Mucosa of descending colon (tissue), 3 donors: Measurements from ENCODE around the gene NRG2. TPM values are rescaled to one million over a fixed set of nuclear protein-coding genes. Genes with fewer than 3 reads are reported as not detected.

Experiments used
- ATAC-seq: fragments of 200-7000 bp; cut with Tn5 transposase; one replicate; pipeline ENCODE4 v1.9.1; 2020; ENCODE audit warnings: mild to moderate bottlenecking, moderate library complexity
- DNase-seq, 3 donors: peaks; one replicate each; pipeline ENCODE4 v3.0.0-alpha.2; 2020
- H3K36me3 ChIP-seq: fragments of 200-600 bp; one replicate; pipeline ENCODE4 v1.8.0; 2021; ENCODE audit warnings: low read depth, mild to moderate bottlenecking
- H3K4me1 ChIP-seq: fragments of 200-600 bp; one replicate; pipeline ENCODE4 v1.8.0; 2021; ENCODE audit warnings: low read depth, mild to moderate bottlenecking
- H3K4me3 ChIP-seq: fragments of 200-600 bp; one replicate; pipeline ENCODE4 v1.8.0; 2021; ENCODE audit warnings: mild to moderate bottlenecking
- H3K9me3 ChIP-seq: fragments of 200-600 bp; one replicate; pipeline ENCODE4 v1.8.0; 2021; ENCODE audit warnings: mild to moderate bottlenecking
- CTCF ChIP-seq: fragments of 200-600 bp; IDR thresholded peaks from one replicate; pipeline ENCODE4 v1.8.0; 2022; ENCODE audit warnings: antibody characterized with exemption, mild to moderate bottlenecking
- intact Hi-C, 2 donors: fragments of 100-400 bp; cut with DNase I in 1 of 2; cut with micrococcal nuclease in 1 of 2; formaldehyde crosslinking; loops; one replicate each; pipeline versions ENCODE4 v1.11.0 to v1.11.1; 2022; cut with DNase I, micrococcal nuclease
- total RNA-seq, 3 donors: library from RNA; stranded (reverse); fragmentation: NEBNext Ultra II Directional in 2 of 3; extraction: Animal tissue kit (Norgen Biotek cat#: 25700) in 2 of 3; gene quantifications; one replicate each; pipeline versions ENCODE4 v1.2.1 to v1.2.4, GENCODE V29; 2021 to 2023
- donor health status: DM: no; HTN: no; CAD: no; lungs with moderate emphysema.
- donor health status: DM: no; HTN: no; CAD: no.
- donor health status: DM: no; HTN: yes; CAD: no.

The NRG2 gene
- total RNA-seq, 3 donors from 2014 or later, result 0.52 to 7.3 (median 0.89) TPM

GRCh38 chr5:140000332-140000731, 42.8 kb downstream of the NRG2 start:
- no peaks in the 10 kb centered on the region for H3K9me3 ChIP-seq
- no peaks in the 10 kb centered on the region for H3K36me3 ChIP-seq
- intact Hi-C loops, result no loop called here
- DNase-seq (no peak), ATAC-seq (no peak)
- no peak overlapping the region for H3K4me3 ChIP-seq
- no peaks in the 10 kb centered on the region for H3K4me1 ChIP-seq
- TF ChIP-seq CTCF, result no peak

GRCh38 chr5:139998837-139999236, 44.3 kb downstream of the NRG2 start:
- no peak for ATAC-seq
- intact Hi-C loops, result no loop called here

GRCh38 chr5:139997276-139997675, 45.8 kb downstream of the NRG2 start:
- H3K9me3 ChIP-seq, result no peaks in the 10 kb centered on the region
- no peaks in the 10 kb centered on the region for H3K36me3 ChIP-seq
- ATAC-seq (no peak), DNase-seq (no peak)
- intact Hi-C loops, result no loop called here
- H3K4me1 ChIP-seq, result no peaks in the 10 kb centered on the region
- no peak for TF ChIP-seq CTCF
- H3K4me3 ChIP-seq, result no peak overlapping the region

More at GRCh38 chr5:139998837-139999236, 44.3 kb downstream of the NRG2 start:
- no peak overlapping the region for H3K4me3 ChIP-seq
- no peak for TF ChIP-seq CTCF
- no peak for DNase-seq
- H3K9me3 ChIP-seq, result no peaks in the 10 kb centered on the region
- no peaks in the 10 kb centered on the region for H3K36me3 ChIP-seq
- no peaks in the 10 kb centered on the region for H3K4me1 ChIP-seq

GRCh38 chr5:139995929-139996328, 47.2 kb downstream of the NRG2 start:
- DNase-seq (no peak), ATAC-seq (no peak)
- no peak for TF ChIP-seq CTCF
- H3K36me3 ChIP-seq, result no peaks in the 10 kb centered on the region
- H3K4me1 ChIP-seq, result no peaks in the 10 kb centered on the region
- H3K9me3 ChIP-seq, result no peaks in the 10 kb centered on the region
- H3K4me3 ChIP-seq, result no peak overlapping the region
- intact Hi-C loops, result no loop called here

- Histone ChIP-seq H3K36me3 (no peaks in the 10 kb centered on the region), H3K9me3 (no peaks in the 10 kb centered on the region), H3K4me3 (no peak overlapping the region), H3K4me1 (no peaks in the 10 kb centered on the region)
- ATAC-seq, result no peak
- no peak for DNase-seq
- intact Hi-C loops, result no loop called here
- TF ChIP-seq CTCF, result no peak
Observed at GRCh38 chr5:139994234-139994633, 48.9 kb downstream of the NRG2 start.

- Histone ChIP-seq H3K4me1 (no peaks in the 10 kb centered on the region), H3K4me3 (no peak overlapping the region), H3K9me3 (no peaks in the 10 kb centered on the region), H3K36me3 (no peaks in the 10 kb centered on the region)
- intact Hi-C loops, result no loop called here
- DNase-seq (no peak), ATAC-seq (peak; percentile 31)
- TF ChIP-seq CTCF, result no peak
Observed at GRCh38 chr5:139985733-139986132, 57.4 kb downstream of the NRG2 start.
